Liver (tissue), 3 donors: ENCODE data around the gene TINAGL1.

Experiments used
- CTCF ChIP-seq: fragments of 150-350 bp; IDR thresholded peaks from 2 replicates; pipeline ENCODE4 v1.5.1; 2017; ENCODE audit warnings: improper control_type of control experiment, low read depth, low read length; ENCODE audit not compliant: missing input control
- EGR1 ChIP-seq, 2 donors: IDR thresholded peaks; 2 replicates each; pipeline ENCODE4 v1.6.1; 2016 to 2018; ENCODE audit warnings: antibody characterized with exemption in 2 of 2, low read depth in 2 of 2
- GABPA ChIP-seq, 2 donors: IDR thresholded peaks in 1 of 2; conservative IDR thresholded peaks in 1 of 2; 2 replicates each; pipeline ENCODE4 v1.6.1; 2016; ENCODE audit warnings: antibody characterized with exemption in 2 of 2, mild to moderate bottlenecking in 1 of 2, moderate library complexity in 1 of 2
- donor health status: healthy.
- donor health status: healthy.

- TF ChIP-seq EGR1 (IDR thresholded peaks at IDR 0.05; ENCODE audit: low read depth in 2 of 2) (no peak), CTCF (no peak), GABPA (IDR thresholded peaks at IDR 0.05 in 1 of 2, conservative IDR thresholded peaks at IDR 0.05 in 1 of 2) (no peak)
Observed at GRCh38 chr1:31595836-31596736, 19.8 kb downstream of the TINAGL1 start.
